Measurements from ENCODE around the gene PYDC1. TPM values are rescaled to one million over a fixed set of nuclear protein-coding genes. Genes with fewer than 3 reads are reported as not detected.

Gene PYDC1
- total and polyA plus RNA-seq, 2 of the 13 experiments (the other 11 are each of a cell fraction or from before 2014, with no cell fraction given), result not detected

GRCh38 chr16:31179747-31180459 is 37.0 kb downstream of the PYDC1 start, which contains the start of gene FUS (continued):
- TF ChIP-seq CEBPZ (IDR thresholded peaks at IDR 0.05; ENCODE audit: low read length) (no peak), MXD4 (CRISPR knock-in tag; IDR thresholded peaks at IDR 0.05) (peak; percentile 78), NR0B2 (CRISPR knock-in tag; IDR thresholded peaks at IDR 0.05) (peak; percentile 68), ZNF382 (CRISPR knock-in tag; IDR thresholded peaks at IDR 0.05; ENCODE audit: borderline replicate concordance) (no peak), REST (IDR thresholded peaks at IDR 0.05; ENCODE audit: borderline replicate concordance in 1 of 2, low read depth in 1 of 2, low read length in 2 of 2) (peak in 1 of 2 experiments; percentile 86; a peak in 2 of 4 replicates), FOXO4 (CRISPR knock-in tag; conservative IDR thresholded peaks at IDR 0.05) (0 out of 2 replicates have a peak, but pooled peaks have one; percentile 94), ZMAT5 (CRISPR knock-in tag; IDR thresholded peaks at IDR 0.05; ENCODE audit: borderline replicate concordance, low read depth) (no peak), DRAP1 (CRISPR knock-in tag; IDR thresholded peaks at IDR 0.05) (peak; percentile 100), ZNF569 (CRISPR knock-in tag; IDR thresholded peaks at IDR 0.05; ENCODE audit: borderline replicate concordance) (no peak), MIXL1 (CRISPR knock-in tag; IDR thresholded peaks at IDR 0.05) (peak; percentile 87; the same call in 1 of the 2 replicates), KLF11 (CRISPR knock-in tag; IDR thresholded peaks at IDR 0.05) (peak; percentile 93; the same call in 1 of the 2 replicates), FOXK2 (IDR thresholded peaks at IDR 0.05) (peak; percentile 100), ZNF296 (CRISPR knock-in tag; conservative IDR thresholded peaks at IDR 0.05) (peak; percentile 79), ZNF3 (CRISPR knock-in tag; IDR thresholded peaks at IDR 0.05) (no peak), SNRNP70 (IDR thresholded peaks at IDR 0.05; ENCODE audit: low read depth, low read length) (no peak), ZNF589 (CRISPR knock-in tag; conservative IDR thresholded peaks at IDR 0.05) (peak; percentile 94)

All from HepG2 (cell line).